ENCODE results near the gene SLC27A5.
"Not testable (repeated sequence)": the region's sequence is repeated elsewhere in the genome, so short reads cannot be mapped to it uniquely, and the experiment has no call there.

- not testable (repeated sequence) for TF ChIP-seq POLR2A, CTCF (IDR thresholded peaks at IDR 0.05)
Observed at GRCh38 chr19:58507602-58508223, 4.1 kb downstream of the SLC27A5 start.

Measured in heart left ventricle (tissue), 13 donors.